Mucosa of rectum (tissue), 2 donors: ENCODE data around the gene MS4A15.

Experiments used
- H3K27ac ChIP-seq, 2 donors: one replicate each; pipeline ENCODE4 v1.7.0; 2013; ENCODE audit warnings: inconsistent platforms in 2 of 2, low read depth in 2 of 2, low read length in 2 of 2
- H3K27me3 ChIP-seq, 2 donors: one replicate each; pipeline ENCODE4 v1.7.0; 2013; ENCODE audit warnings: low read length in 2 of 2; ENCODE audit not compliant: control insufficient read depth in 2 of 2, insufficient read depth in 2 of 2
- H3K36me3 ChIP-seq, 2 donors: one replicate each; pipeline ENCODE4 v1.7.0; 2013; ENCODE audit warnings: low read length in 2 of 2; ENCODE audit not compliant: control insufficient read depth in 2 of 2, insufficient read depth in 2 of 2
- H3K4me1 ChIP-seq, 2 donors: one replicate each; pipeline ENCODE4 v1.7.0; 2013; ENCODE audit warnings: low read length in 2 of 2, mild to moderate bottlenecking in 1 of 2; ENCODE audit not compliant: control insufficient read depth in 2 of 2, insufficient read depth in 2 of 2
- H3K4me3 ChIP-seq, 2 donors: one replicate each; pipeline ENCODE4 v1.7.0; 2013; ENCODE audit warnings: low read length in 2 of 2
- H3K9ac ChIP-seq, 2 donors: one replicate each; pipeline ENCODE4 v1.7.0; 2013; ENCODE audit warnings: low read length in 2 of 2, low read depth in 1 of 2, mild to moderate bottlenecking in 1 of 2
- H3K9me3 ChIP-seq, 2 donors: one replicate each; pipeline ENCODE4 v1.7.0; 2013; ENCODE audit warnings: low read length in 2 of 2; ENCODE audit not compliant: control insufficient read depth in 2 of 2
- donor health status: healthy.
- donor health status: Normal muscosa, but diverticular disease.

MS4A15 gene

DNA sequence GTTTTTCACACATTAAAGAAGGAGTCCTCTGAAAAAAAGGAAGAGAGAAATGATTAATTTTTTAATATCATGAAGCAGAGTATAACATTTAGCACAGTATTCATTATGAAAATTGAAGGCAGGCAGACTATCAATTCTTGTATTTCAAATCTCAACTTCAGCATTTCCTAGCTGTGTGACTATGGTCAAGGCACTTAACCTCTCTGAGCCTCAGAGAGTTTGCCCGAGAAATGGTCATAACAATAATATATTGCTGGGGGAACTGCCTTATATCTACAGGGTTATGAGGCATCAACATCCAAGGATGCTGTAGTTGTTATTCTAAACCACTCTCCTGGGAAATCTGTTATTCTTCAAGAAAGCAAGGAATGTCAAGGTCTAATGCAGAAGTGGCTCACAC is 31.1 kb upstream of the MS4A15 start:
- H3K9ac ChIP-seq: no peak overlapping the region
- peaks cover 14 to 22% of the 10 kb centered on the region in 2 donors for H3K27me3 ChIP-seq
- H3K27ac ChIP-seq: no peak overlapping the region
- peaks cover 0 to 3% of the 10 kb centered on the region in 2 donors for H3K4me1 ChIP-seq
- H3K4me3 ChIP-seq: no peak overlapping the region
- no peaks in the 10 kb centered on the region for H3K9me3 ChIP-seq
- H3K36me3 ChIP-seq: no peaks in the 10 kb centered on the region

DNA sequence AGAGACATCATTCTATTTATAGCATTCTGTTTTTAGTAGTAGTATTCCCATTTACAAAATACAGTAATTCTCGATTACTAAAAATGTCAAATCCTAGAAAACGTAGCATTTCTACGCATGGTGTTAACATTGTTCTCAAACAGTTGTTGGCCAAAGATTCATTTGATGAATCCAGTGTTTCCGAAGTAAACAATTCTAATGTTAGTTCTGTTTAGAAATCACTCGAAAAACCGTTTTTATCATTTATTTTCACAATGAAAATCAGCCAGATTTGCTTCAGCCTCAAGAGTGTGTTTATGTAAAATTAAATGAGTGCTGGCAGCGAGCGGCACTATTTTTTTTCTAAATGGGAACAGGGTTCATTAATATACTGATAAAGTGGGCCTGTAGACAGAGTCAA is 25.1 kb upstream of the MS4A15 start:
- H3K9ac ChIP-seq: no peak overlapping the region
- H3K4me3 ChIP-seq: no peak overlapping the region
- H3K27me3 ChIP-seq: peaks cover 2 to 13% of the 10 kb centered on the region in 2 donors
- no peaks in the 10 kb centered on the region for H3K4me1 ChIP-seq
- H3K9me3 ChIP-seq: no peaks in the 10 kb centered on the region
- H3K36me3 ChIP-seq: no peaks in the 10 kb centered on the region
- H3K27ac ChIP-seq: no peak overlapping the region

GRCh38 chr11:60734279-60734678 is 22.4 kb upstream of the MS4A15 start:
- Histone ChIP-seq H3K4me3 (no peak overlapping the region), H3K9me3 (no peaks in the 10 kb centered on the region), H3K4me1 (no peaks in the 10 kb centered on the region), H3K36me3 (no peaks in the 10 kb centered on the region), H3K9ac (no peak overlapping the region), H3K27me3 (peaks cover 0 to 4% of the 10 kb centered on the region in 2 donors), H3K27ac (no peak overlapping the region)

- no peak overlapping the region for H3K4me3 ChIP-seq
- peaks cover 3 to 4% of the 10 kb centered on the region in 2 donors for H3K27me3 ChIP-seq
- no peak overlapping the region for H3K9ac ChIP-seq
- no peaks in the 10 kb centered on the region for H3K4me1 ChIP-seq
- no peaks in the 10 kb centered on the region for H3K9me3 ChIP-seq
- no peaks in the 10 kb centered on the region for H3K36me3 ChIP-seq
- no peak overlapping the region for H3K27ac ChIP-seq
Observed at GRCh38 chr11:60739114-60739513, 17.6 kb upstream of the MS4A15 start.

- H3K9me3 ChIP-seq: no peaks in the 10 kb centered on the region
- H3K27me3 ChIP-seq: peaks cover 3 to 4% of the 10 kb centered on the region in 2 donors
- no peak overlapping the region for H3K9ac ChIP-seq
- H3K36me3 ChIP-seq: no peaks in the 10 kb centered on the region
- no peak overlapping the region for H3K27ac ChIP-seq
- no peaks in the 10 kb centered on the region for H3K4me1 ChIP-seq
- no peak overlapping the region for H3K4me3 ChIP-seq
Observed at GRCh38 chr11:60740573-60740972, 16.1 kb upstream of the MS4A15 start.

DNA sequence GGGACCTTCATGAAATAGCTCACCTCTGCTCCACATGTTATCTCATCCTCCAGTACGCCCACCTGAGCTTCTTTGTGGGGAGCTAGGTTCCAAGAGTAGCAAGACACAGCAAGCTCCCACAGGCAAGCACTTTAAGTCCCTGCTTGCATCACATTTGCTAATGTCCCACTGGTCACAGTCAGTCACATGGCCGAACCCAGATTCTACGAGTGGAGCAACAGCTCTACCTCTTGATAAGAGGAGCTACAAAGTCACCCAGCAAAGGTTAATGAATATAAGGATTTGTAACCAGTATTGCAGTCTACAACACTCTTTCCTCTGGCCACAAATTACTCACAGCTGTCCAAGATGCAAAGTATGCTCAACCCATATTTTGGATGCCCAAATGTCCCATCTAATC is 15.2 kb upstream of the MS4A15 start:
- Histone ChIP-seq H3K27ac (no peak overlapping the region), H3K9me3 (no peaks in the 10 kb centered on the region), H3K36me3 (no peaks in the 10 kb centered on the region), H3K4me3 (no peak overlapping the region), H3K27me3 (peaks cover 3 to 4% of the 10 kb centered on the region in 2 donors), H3K4me1 (no peaks in the 10 kb centered on the region), H3K9ac (no peak overlapping the region)

DNA sequence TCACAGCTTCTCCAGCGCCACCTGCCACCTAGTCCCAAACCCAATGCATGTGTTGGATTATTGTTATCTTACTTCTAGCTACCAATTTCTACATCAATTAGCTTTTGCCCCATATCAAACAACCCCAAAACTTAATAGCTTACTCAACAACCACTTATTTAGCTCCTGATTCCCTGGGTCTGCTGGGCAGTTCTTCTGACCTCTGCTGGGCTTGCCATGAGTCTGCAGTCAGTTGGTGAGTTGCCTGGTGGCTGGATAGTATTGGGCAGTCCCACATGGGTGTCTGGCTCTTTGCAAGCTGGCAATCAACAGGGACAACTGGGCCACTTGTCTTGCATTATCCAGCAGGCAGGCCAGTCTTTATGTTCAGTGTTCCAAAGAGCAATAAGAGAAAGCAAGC is 13.6 kb upstream of the MS4A15 start:
- Histone ChIP-seq H3K4me3 (no peak overlapping the region), H3K4me1 (no peaks in the 10 kb centered on the region), H3K9me3 (no peaks in the 10 kb centered on the region), H3K9ac (no peak overlapping the region), H3K27ac (no peak overlapping the region), H3K27me3 (peaks cover 3 to 4% of the 10 kb centered on the region in 2 donors), H3K36me3 (no peaks in the 10 kb centered on the region)

DNA sequence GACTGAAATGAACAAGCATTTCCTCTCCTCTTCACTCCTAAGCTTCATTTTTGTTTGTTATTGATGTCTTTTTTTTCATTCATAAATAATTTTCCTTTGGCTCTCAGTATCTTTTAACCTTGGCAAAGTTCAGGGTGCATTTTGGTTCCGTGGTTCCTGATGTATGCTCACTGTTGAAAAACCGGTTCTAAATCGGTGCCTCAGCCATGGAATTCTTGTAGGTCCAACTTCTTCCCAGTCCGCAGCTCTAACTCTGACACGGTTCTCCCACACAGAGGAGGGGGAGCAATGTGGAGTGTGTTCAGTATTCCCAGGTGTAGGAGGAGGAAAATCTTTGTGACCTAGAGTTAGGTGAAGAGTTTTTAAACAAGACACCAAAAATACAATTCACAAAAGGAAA is 12.6 kb upstream of the MS4A15 start:
- Histone ChIP-seq H3K4me3 (no peak overlapping the region), H3K9ac (no peak overlapping the region), H3K4me1 (no peaks in the 10 kb centered on the region), H3K27ac (no peak overlapping the region), H3K9me3 (no peaks in the 10 kb centered on the region), H3K27me3 (peaks cover under 1 to 3% of the 10 kb centered on the region in 2 donors), H3K36me3 (no peaks in the 10 kb centered on the region)

DNA sequence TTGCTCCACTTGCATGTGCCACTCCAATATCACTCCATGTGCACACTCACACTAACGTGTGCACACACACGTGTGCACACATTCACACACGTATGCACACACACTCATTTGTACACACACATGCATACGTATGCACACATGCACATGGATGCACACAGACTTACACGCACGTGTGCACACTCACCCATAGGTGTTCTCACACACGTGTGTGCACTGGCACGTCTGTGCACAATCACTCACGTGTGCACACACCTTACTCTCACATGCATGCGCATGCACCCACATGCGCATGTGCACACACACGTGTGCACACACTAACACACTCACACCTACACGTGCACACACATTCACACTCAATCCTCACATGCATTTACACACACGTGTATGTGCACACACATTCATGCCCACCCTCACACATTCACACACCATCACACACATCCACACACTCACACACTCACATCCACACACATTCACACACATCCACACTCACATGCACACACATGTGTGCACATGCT is 9.3 kb upstream of the MS4A15 start:
- Histone ChIP-seq H3K36me3 (no peaks in the 10 kb centered on the region), H3K9me3 (no peaks in the 10 kb centered on the region), H3K9ac (no peak overlapping the region), H3K27me3 (peaks cover 3% of the 10 kb centered on the region in 2 donors), H3K4me1 (no peaks in the 10 kb centered on the region), H3K4me3 (no peak overlapping the region), H3K27ac (no peak overlapping the region)

GRCh38 chr11:60748225-60748624 is 8.4 kb upstream of the MS4A15 start:
- H3K27me3 ChIP-seq: peaks cover 3% of the 10 kb centered on the region in 2 donors
- H3K27ac ChIP-seq: no peak overlapping the region
- no peak overlapping the region for H3K9ac ChIP-seq
- H3K9me3 ChIP-seq: no peaks in the 10 kb centered on the region
- H3K4me1 ChIP-seq: no peaks in the 10 kb centered on the region
- H3K4me3 ChIP-seq: no peak overlapping the region
- no peaks in the 10 kb centered on the region for H3K36me3 ChIP-seq

DNA sequence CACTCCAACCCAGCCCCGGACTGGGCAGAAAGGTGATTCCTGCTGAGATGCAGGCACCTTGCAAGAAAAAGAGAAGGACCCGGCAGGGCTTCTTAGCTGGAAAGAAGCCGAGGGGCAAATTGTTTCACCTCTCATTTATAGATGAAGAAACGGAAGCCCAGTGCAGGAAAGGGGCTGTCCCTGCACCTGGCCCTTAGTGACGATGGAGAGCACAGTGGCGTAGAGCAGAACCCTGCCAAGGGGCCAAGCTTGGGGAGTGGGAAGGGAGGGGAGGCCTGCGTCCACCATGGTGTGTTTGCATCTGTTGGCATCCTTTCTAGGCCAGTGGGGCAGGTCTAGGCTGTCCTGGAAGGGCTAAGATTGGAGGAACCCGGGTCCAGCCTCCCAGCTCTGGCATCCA is 7.8 kb upstream of the MS4A15 start:
- H3K4me1 ChIP-seq: no peaks in the 10 kb centered on the region
- no peaks in the 10 kb centered on the region for H3K36me3 ChIP-seq

More for the DNA sequence above, 7.8 kb upstream of the MS4A15 start:
- no peaks in the 10 kb centered on the region for H3K9me3 ChIP-seq
- H3K4me3 ChIP-seq: no peak overlapping the region
- no peak overlapping the region for H3K27ac ChIP-seq
- peaks cover 0 to 3% of the 10 kb centered on the region in 2 donors for H3K27me3 ChIP-seq
- no peak overlapping the region for H3K9ac ChIP-seq
